H9 (cell line): ENCODE measurements around the gene PNMT. TPM values are rescaled to one million over a fixed set of nuclear protein-coding genes. Genes with fewer than 3 reads are reported as not detected.

ENCODE experiments used
- DNase-seq: peaks from one replicate; pipeline ENCODE4 v3.0.0-alpha.2; 2017
- H2AFZ ChIP-seq: one replicate; pipeline ENCODE4 v1.6.1; 2013; ENCODE audit warnings: mild to moderate bottlenecking, low read length, control low read depth, moderate library complexity
- H2AK5ac ChIP-seq: 2 replicates; pipeline ENCODE4 v1.6.1; 2013; ENCODE audit warnings: low read length, control low read depth, mixed read lengths; ENCODE audit not compliant: insufficient read length
- H2BK120ac ChIP-seq: one replicate; pipeline ENCODE4 v1.6.1; 2013; ENCODE audit warnings: low read depth, mild to moderate bottlenecking, low read length, control low read depth, inconsistent platforms; ENCODE audit not compliant: poor library complexity, severe bottlenecking
- H2BK12ac ChIP-seq: 2 replicates; pipeline ENCODE4 v1.6.1; 2013; ENCODE audit warnings: low read length, control low read depth, mixed read lengths, low read depth; ENCODE audit not compliant: insufficient read length
- H2BK15ac ChIP-seq: 2 replicates; pipeline ENCODE4 v1.6.1; 2013; ENCODE audit warnings: low read depth, low read length, control low read depth
- H2BK20ac ChIP-seq: one replicate; pipeline ENCODE4 v1.6.1; 2013; ENCODE audit warnings: low read depth, mild to moderate bottlenecking, low read length, control low read depth, inconsistent platforms; ENCODE audit not compliant: poor library complexity, severe bottlenecking
- H2BK5ac ChIP-seq: 2 replicates; pipeline ENCODE4 v1.6.1; 2013; ENCODE audit warnings: low read length, control low read depth, mixed read lengths; ENCODE audit not compliant: insufficient read length
- H3K14ac ChIP-seq: 2 replicates; pipeline ENCODE4 v1.6.1; 2013; ENCODE audit warnings: low read length, control low read depth; ENCODE audit not compliant: insufficient read depth
- H3K18ac ChIP-seq: 2 replicates; pipeline ENCODE4 v1.6.1; 2013; ENCODE audit warnings: low read depth, mild to moderate bottlenecking, mixed read lengths, low read length, control low read depth; ENCODE audit not compliant: insufficient read length
- H3K23ac ChIP-seq: 2 replicates; pipeline ENCODE4 v1.6.1; 2013; ENCODE audit warnings: low read length, control low read depth, mixed read lengths, low read depth; ENCODE audit not compliant: insufficient read length
- H3K23me2 ChIP-seq: 2 replicates; pipeline ENCODE4 v1.6.1; 2013; ENCODE audit warnings: low read depth, mild to moderate bottlenecking, mixed read lengths, low read length, control low read depth; ENCODE audit not compliant: insufficient read length, poor library complexity, severe bottlenecking
- H3K27ac ChIP-seq: 2 replicates; pipeline ENCODE4 v1.5.1; 2013; ENCODE audit warnings: low read length, control low read depth, mixed read lengths, low read depth; ENCODE audit not compliant: insufficient read length
- H3K27me3 ChIP-seq: 2 replicates; pipeline ENCODE4 v1.6.1; 2013; ENCODE audit warnings: low read length, control low read depth, inconsistent platforms; ENCODE audit not compliant: insufficient read depth
- H3K4ac ChIP-seq: 2 replicates; pipeline ENCODE4 v1.6.1; 2013; ENCODE audit warnings: low read depth, mild to moderate bottlenecking, control low read depth, inconsistent platforms, low read length, moderate library complexity
- H3K4me1 ChIP-seq: 2 replicates; pipeline ENCODE4 v1.6.1; 2013; ENCODE audit warnings: low read length, control low read depth, inconsistent platforms; ENCODE audit not compliant: insufficient read depth
- H3K4me2 ChIP-seq: 2 replicates; pipeline ENCODE4 v1.6.1; 2013; ENCODE audit warnings: low read length, control low read depth, mixed read lengths; ENCODE audit not compliant: insufficient read length, insufficient read depth
- H3K56ac ChIP-seq: 2 replicates; pipeline ENCODE4 v1.6.1; 2013; ENCODE audit warnings: low read depth, mild to moderate bottlenecking, mixed read lengths, low read length, control low read depth; ENCODE audit not compliant: insufficient read length
- H3K79me1 ChIP-seq: 2 replicates; pipeline ENCODE4 v1.6.1; 2013; ENCODE audit warnings: low read depth, mild to moderate bottlenecking, moderate library complexity, low read length, control low read depth, inconsistent platforms; ENCODE audit not compliant: insufficient read depth, poor library complexity, severe bottlenecking
- H3K79me2 ChIP-seq: 2 replicates; pipeline ENCODE4 v1.6.1; 2013; ENCODE audit warnings: low read length, control low read depth, inconsistent platforms; ENCODE audit not compliant: insufficient read depth
- H3K9ac ChIP-seq: 2 replicates; pipeline ENCODE4 v1.6.1; 2013; ENCODE audit warnings: low read length, control low read depth, mixed read lengths; ENCODE audit not compliant: insufficient read length; ENCODE audit errors: extremely low read depth
- H3K9me3 ChIP-seq: one replicate; pipeline ENCODE4 v1.6.1; 2013; ENCODE audit warnings: low read depth, low read length, inconsistent platforms; ENCODE audit not compliant: control insufficient read depth
- H3T11ph ChIP-seq: one replicate; pipeline ENCODE4 v1.6.1; 2013; ENCODE audit warnings: mild to moderate bottlenecking, low read length, control low read depth, inconsistent platforms
- H4K20me1 ChIP-seq: one replicate; pipeline ENCODE4 v1.6.1; 2013; ENCODE audit not compliant: control insufficient read depth, insufficient read length, insufficient read depth
- H4K5ac ChIP-seq: 2 replicates; pipeline ENCODE4 v1.6.1; 2013; ENCODE audit warnings: low read depth, mild to moderate bottlenecking, mixed read lengths, low read length, control low read depth; ENCODE audit not compliant: insufficient read length
- H4K8ac ChIP-seq: replicated peaks from 2 replicates; pipeline ENCODE4 v1.6.1; 2013; ENCODE audit warnings: low read length, control low read depth, mixed read lengths, low read depth; ENCODE audit not compliant: insufficient read length
- H4K91ac ChIP-seq: 2 replicates; pipeline ENCODE4 v1.6.1; 2013; ENCODE audit warnings: low read depth, mild to moderate bottlenecking, moderate library complexity, mixed read lengths, low read length, control low read depth; ENCODE audit not compliant: insufficient read length
- H3K27ac Mint-ChIP-seq, 3 experiments: 2 replicates in 2 of 3; 3 replicates in 1 of 3; pipeline ENCODE4 v1.8.0; 2020 to 2021; ENCODE audit warnings: mixed read lengths in 3 of 3, mild to moderate bottlenecking in 1 of 3, moderate library complexity in 1 of 3
- H3K27me3 Mint-ChIP-seq: 2 replicates; pipeline ENCODE4 v1.8.0; 2021; ENCODE audit warnings: low read depth, mild to moderate bottlenecking, moderate library complexity, mixed read lengths
- H3K36me3 Mint-ChIP-seq, 3 experiments: 2 replicates in 2 of 3; 3 replicates in 1 of 3; pipeline ENCODE4 v1.8.0; 2020 to 2021; ENCODE audit warnings: low read depth in 3 of 3, mixed read lengths in 3 of 3; ENCODE audit not compliant: insufficient read depth in 1 of 3
- H3K4me1 Mint-ChIP-seq, 2 experiments: 2 replicates each; pipeline ENCODE4 v1.8.0; 2020; ENCODE audit warnings: mixed read lengths in 2 of 2
- H3K4me3 Mint-ChIP-seq, 2 experiments: 2 replicates in 1 of 2; 3 replicates in 1 of 2; pipeline ENCODE4 v1.8.0; 2020 to 2021; ENCODE audit warnings: mild to moderate bottlenecking in 2 of 2, mixed read lengths in 2 of 2, moderate library complexity in 1 of 2
- H3K9me3 Mint-ChIP-seq, 2 experiments: 2 replicates in 1 of 2; 3 replicates in 1 of 2; pipeline ENCODE4 v1.8.0; 2020; ENCODE audit warnings: mild to moderate bottlenecking in 2 of 2, mixed read lengths in 2 of 2, moderate library complexity in 1 of 2
- CTCF ChIP-seq: fragments of 200-600 bp; sonication (generic); conservative IDR thresholded peaks from 3 replicates; pipeline ENCODE4 v1.8.0; 2021; ENCODE audit warnings: antibody characterized with exemption, mild to moderate bottlenecking
- WGBS: extraction: QIAGEN DNeasy Blood & Tissue Kit; methylation state at CpG from one replicate; pipeline ENCODE4 v1.1.7; 2013; ENCODE audit warnings: missing lambda C conversion rate, low lambda C conversion rate, mixed read lengths; ENCODE audit not compliant: insufficient read length; ENCODE audit errors: extremely low coverage; 5-methylcytosine and 5-hydroxymethylcytosine counted together
- total RNA-seq: library from RNA; stranded (reverse); gene quantifications from 2 replicates; pipeline ENCODE4 v1.2.1, GENCODE V29; 2021

The PNMT gene
- total RNA-seq, 1 experiment from 2014 or later: 2.1 TPM

GRCh38 chr17:39621523-39622379, 46.5 kb upstream of the PNMT start:
- Histone ChIP-seq H2AK5ac (no peak overlapping the region), H3K56ac (no peak overlapping the region), H2BK15ac (no peak overlapping the region), H3K9me3 (no peaks in the 10 kb centered on the region), H3K79me2 (no peaks in the 10 kb centered on the region), H3K9ac (no peak overlapping the region), H3K23me2 (peaks cover 8% of the 10 kb centered on the region), H3K23ac (no peak overlapping the region), H3T11ph (no peak overlapping the region), H3K27me3 (peaks cover 20% of the 10 kb centered on the region; the same call in 1 of the 2 replicates), H2AFZ (no peak overlapping the region), H3K79me1 (no peaks in the 10 kb centered on the region), H3K4ac (no peak overlapping the region), H2BK5ac (no peak overlapping the region), H3K4me1 (no peaks in the 10 kb centered on the region), H4K91ac (no peak overlapping the region), H3K14ac (no peak overlapping the region), H3K18ac (no peak overlapping the region), H4K8ac (no peak overlapping the region), H2BK12ac (no peak overlapping the region), H2BK120ac (no peak overlapping the region), H2BK20ac (no peak overlapping the region), H3K27ac (no peak overlapping the region), H3K4me2 (no peak overlapping the region), H4K5ac (no peak overlapping the region), H4K20me1 (no peaks in the 10 kb centered on the region)
- peaks cover 96% of the 10 kb centered on the region for H3K27me3 Mint-ChIP-seq
- H3K9me3 Mint-ChIP-seq: no peaks in the 10 kb centered on the region; a peak in 1 of 5 replicates
- TF ChIP-seq CTCF: peak; percentile 100
- WGBS: no CpG with 5 or more reads among the region's 26 CpGs
- no peaks in the 10 kb centered on the region; a peak in 1 of 7 replicates for H3K36me3 Mint-ChIP-seq
- peak overlapping the region in 1 of 2 experiments; percentile 48; a peak in 2 of 5 replicates for H3K4me3 Mint-ChIP-seq
- peak; percentile 94 for DNase-seq
- peaks cover 33 to 41% of the 10 kb centered on the region in 2 experiments for H3K4me1 Mint-ChIP-seq
- peak overlapping the region in 1 of 3 experiments; percentile 60; a peak in 1 of 7 replicates for H3K27ac Mint-ChIP-seq
